ENCODE measurements around the gene EML6.
A peak's percentile ranks its signal among the peaks of the same experiment; 100 is the strongest.
"Not testable (repeated sequence)": the region's sequence is repeated elsewhere in the genome, so short reads cannot be mapped to it uniquely, and the experiment has no call there.

The EML6 gene

DNA sequence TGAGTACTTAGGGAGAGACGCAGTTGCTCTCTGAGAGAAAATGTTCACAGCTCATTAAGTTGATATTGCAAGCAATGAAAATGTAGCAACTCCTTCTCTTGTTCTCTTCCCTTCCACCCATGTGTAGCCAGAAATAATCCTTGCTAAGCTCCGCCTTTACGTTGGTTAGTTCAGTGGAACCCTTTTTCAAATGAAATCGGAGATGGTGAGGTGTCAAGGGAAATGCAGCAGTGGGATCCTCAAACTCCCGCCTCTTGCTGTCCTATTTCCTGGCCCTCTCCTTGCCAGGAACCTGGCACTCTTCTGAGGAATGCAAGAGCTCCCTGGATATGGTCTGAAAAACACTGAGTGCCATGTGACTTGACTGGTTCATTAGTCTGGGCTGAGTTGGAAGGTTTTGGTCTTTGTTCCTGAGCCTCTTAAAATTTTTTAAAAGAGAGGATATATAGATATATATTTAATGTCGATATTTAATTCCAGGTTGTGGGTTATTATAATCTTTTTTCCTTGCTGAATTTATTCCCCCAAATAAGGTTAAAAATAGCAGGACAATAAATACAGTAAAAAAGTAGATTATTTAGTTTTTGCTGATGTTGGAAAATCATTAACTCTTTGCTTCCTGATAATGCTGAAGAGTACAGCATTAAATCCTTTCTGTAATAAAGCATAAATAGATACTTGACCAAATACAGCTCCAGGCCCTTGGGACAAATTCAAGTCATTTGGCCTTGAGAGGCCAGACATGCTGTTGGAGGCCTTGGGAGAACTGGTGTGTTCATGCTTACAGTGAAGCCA lies 116.2 kb downstream of the EML6 start:
- TF ChIP-seq, protein P1, sequence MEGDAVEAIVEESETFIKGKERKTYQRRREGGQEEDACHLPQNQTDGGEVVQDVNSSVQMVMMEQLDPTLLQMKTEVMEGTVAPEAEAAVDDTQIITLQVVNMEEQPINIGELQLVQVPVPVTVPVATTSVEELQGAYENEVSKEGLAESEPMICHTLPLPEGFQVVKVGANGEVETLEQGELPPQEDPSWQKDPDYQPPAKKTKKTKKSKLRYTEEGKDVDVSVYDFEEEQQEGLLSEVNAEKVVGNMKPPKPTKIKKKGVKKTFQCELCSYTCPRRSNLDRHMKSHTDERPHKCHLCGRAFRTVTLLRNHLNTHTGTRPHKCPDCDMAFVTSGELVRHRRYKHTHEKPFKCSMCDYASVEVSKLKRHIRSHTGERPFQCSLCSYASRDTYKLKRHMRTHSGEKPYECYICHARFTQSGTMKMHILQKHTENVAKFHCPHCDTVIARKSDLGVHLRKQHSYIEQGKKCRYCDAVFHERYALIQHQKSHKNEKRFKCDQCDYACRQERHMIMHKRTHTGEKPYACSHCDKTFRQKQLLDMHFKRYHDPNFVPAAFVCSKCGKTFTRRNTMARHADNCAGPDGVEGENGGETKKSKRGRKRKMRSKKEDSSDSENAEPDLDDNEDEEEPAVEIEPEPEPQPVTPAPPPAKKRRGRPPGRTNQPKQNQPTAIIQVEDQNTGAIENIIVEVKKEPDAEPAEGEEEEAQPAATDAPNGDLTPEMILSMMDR (conservative IDR thresholded peaks at IDR 0.05; ENCODE audit: control insufficient read depth, insufficient read depth, low read depth, low read length) = no peak
- DNase-seq (ENCODE audit: low read depth) = no peak
- no peak overlapping the region for H3K4me3 ChIP-seq (ENCODE audit: control insufficient read depth, low read depth, low read length)

DNA sequence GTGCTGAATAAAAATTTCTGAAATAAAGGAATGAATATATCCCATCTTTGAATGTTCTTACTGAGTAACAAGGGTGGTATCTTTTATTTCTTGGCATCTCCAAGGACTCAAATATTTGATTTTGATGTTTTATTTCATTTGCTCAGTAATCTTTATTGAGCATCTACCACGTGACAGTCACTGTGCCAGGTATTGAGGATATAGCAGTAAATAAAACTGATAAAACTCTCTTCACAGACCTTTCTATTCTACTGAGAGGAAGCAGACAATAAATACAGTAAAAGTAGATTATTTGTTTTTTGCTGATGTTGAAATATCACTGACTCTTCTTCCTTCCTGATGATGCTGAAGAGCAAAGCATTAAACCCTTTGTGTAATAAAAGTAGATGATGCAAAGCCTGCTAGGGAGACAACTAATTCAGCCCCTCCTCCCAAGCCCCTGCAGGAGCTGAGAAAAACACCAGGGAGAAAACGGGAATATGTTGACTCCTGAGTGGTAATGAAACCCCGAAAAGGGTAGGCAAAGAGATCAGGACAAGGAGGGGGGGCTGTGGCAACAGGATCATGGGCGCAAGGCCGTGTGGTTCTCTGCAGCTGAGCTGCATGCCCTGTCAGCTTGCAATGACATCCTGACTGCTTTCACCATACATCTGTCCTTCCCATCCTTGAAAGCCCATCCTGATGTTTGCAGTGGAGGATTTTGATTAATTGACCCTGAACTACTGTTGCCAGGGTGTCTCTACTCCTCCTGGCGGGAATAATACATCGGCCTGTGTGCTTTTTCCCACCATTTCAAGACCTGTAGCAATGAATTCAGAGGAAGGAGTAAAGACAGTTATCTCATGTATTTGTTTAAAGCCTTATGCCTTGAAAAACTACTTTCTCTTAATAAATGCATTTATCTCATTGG lies 117.4 kb downstream of the EML6 start:
- H3K4me3 ChIP-seq (ENCODE audit: control insufficient read depth, low read depth, low read length) = no peak overlapping the region
- TF ChIP-seq, protein P1 (conservative IDR thresholded peaks at IDR 0.05; ENCODE audit: control insufficient read depth, insufficient read depth, low read depth, low read length) = no peak
- no peak for DNase-seq (ENCODE audit: low read depth)

GRCh38 chr2:54841500-54841899 lies 118.0 kb downstream of the EML6 start:
- H3K4me3 ChIP-seq (ENCODE audit: control insufficient read depth, low read depth, low read length); DNase-seq (ENCODE audit: low read depth): not testable (repeated sequence)

DNA sequence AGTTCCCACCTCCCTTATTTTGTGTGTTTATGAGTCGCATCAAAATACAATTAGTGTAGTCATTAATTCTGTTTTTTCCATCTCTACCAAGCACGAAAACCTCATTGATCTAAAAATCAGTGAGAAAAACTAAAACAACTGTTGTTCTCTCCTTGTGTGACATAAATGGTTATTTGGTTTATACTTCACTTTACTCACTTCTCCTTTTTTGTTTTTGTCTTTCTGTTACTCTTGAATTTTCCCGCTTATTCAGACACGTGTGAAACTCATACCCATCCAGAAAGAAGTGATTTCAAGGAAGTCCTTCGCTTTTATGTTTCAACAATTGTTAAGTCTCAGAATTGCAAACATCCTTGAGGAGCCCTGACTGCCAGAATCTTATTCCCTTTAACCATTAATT lies 121.6 kb downstream of the EML6 start:
- TF ChIP-seq, protein P1 (conservative IDR thresholded peaks at IDR 0.05; ENCODE audit: control insufficient read depth, insufficient read depth, low read depth, low read length) = no peak
- H3K4me3 ChIP-seq (ENCODE audit: control insufficient read depth, low read depth, low read length) = no peak overlapping the region
- no peak for DNase-seq (ENCODE audit: low read depth)

DNA sequence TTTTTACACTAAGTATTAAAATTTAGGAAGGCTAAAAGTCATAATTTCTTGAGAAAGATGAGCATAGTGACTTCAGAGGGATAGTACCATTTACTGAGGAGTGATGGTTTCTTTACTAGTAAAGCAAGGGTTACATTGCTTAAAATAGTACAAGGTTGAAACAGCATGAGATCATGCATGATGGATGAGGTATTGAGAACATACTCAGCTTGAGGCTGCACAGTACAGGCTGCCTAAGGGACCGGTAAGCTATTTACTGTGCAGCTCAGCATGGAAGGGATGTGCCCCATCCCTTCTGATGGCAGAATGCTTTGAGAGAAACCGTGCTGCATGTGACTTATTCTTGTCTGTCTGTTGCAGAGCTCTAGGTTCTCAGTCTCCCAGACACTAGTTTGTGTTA lies 122.1 kb downstream of the EML6 start:
- H3K4me3 ChIP-seq (ENCODE audit: control insufficient read depth, low read depth, low read length) = no peak overlapping the region
- DNase-seq (ENCODE audit: low read depth) = peak; percentile 65
- TF ChIP-seq, protein P1 (conservative IDR thresholded peaks at IDR 0.05; ENCODE audit: control insufficient read depth, insufficient read depth, low read depth, low read length) = no peak

DNA sequence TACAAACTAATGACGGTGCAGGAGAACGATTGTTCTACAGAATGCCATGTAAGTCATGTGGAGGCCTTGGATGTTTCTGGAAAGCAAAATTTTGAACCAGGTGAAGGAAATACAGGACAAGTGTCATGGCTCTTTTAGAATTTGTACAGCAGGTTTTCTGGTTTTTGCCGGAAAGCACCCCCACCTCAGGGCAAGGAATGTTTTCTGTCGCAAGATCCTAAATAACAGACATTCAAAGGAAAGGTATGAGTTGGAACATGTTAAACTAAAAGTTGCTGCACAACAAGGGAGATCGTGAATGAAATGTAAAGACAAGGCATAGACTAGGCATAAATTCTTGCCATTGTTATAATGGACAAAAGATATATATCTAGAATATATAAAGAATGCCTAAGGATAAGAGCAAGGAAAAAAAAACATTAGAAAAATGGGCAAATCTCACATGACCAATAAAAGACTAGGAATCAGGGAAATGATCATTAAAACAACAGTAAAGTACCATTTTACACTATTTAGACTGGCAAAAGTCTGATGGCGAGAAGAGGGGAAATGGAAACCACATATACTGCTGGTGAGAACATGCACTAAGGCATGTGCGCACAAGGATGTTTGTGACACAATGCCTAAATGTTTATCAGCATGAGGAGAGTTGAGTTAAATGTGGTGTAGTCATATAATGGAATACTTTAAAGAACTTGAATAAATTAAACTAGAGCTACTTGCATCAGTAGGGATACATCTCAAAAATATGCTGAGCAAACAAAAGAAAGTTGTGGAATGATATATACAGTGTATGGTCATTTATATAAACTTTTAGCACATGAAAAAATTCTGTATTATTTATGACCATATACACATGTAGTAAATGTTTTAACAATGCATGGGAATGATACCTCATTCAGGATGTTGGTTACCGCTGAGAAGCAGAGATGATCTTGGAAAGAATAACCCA lies 127.0 kb downstream of the EML6 start:
- TF ChIP-seq, protein P1 (conservative IDR thresholded peaks at IDR 0.05; ENCODE audit: control insufficient read depth, insufficient read depth, low read depth, low read length) = no peak
- no peak for DNase-seq (ENCODE audit: low read depth)
- no peak overlapping the region for H3K4me3 ChIP-seq (ENCODE audit: control insufficient read depth, low read depth, low read length)

All from fibroblast of mammary gland (primary cell).